Lung (tissue), 10 donors: ENCODE results near the gene GPR89A. TPM values are rescaled to one million over a fixed set of nuclear protein-coding genes. Genes with fewer than 3 reads are reported as not detected.
"Not testable (repeated sequence)": the region's sequence is repeated elsewhere in the genome, so short reads cannot be mapped to it uniquely, and the experiment has no call there.

Experiments
- ATAC-seq: fragments of 200-7000 bp; cut with Tn5 transposase; one replicate; pipeline ENCODE4 v1.9.1; 2020; ENCODE audit warnings: moderate number of reproducible peaks; ENCODE audit not compliant: insufficient read depth, low FRiP score
- DNase-seq, 3 donors: peaks; one replicate each; pipeline ENCODE4 v3.0.0-alpha.2; 2013 to 2017
- H3K27ac ChIP-seq, 2 donors: one replicate each; pipeline ENCODE4 v1.5.1; 2013; ENCODE audit warnings: mild to moderate bottlenecking in 2 of 2, moderate library complexity in 2 of 2, control low read depth in 1 of 2, inconsistent platforms in 1 of 2, low read depth in 1 of 2, low read length in 1 of 2
- H3K27me3 ChIP-seq, 3 donors: one replicate each; pipeline ENCODE4 v1.5.1; 2013; ENCODE audit warnings: low read length in 2 of 3; ENCODE audit not compliant: control insufficient read depth in 3 of 3, insufficient read depth in 3 of 3
- H3K36me3 ChIP-seq, 4 donors: one replicate each; pipeline ENCODE4 v1.5.1; 2013; ENCODE audit warnings: low read length in 4 of 4, mild to moderate bottlenecking in 1 of 4, moderate library complexity in 1 of 4; ENCODE audit not compliant: control insufficient read depth in 4 of 4, insufficient read depth in 4 of 4
- H3K4me1 ChIP-seq, 5 donors: one replicate each; pipeline ENCODE4 v1.5.1; 2013; ENCODE audit warnings: low read length in 5 of 5, mild to moderate bottlenecking in 2 of 5, moderate library complexity in 1 of 5; ENCODE audit not compliant: control insufficient read depth in 5 of 5, insufficient read depth in 5 of 5
- H3K4me3 ChIP-seq: one replicate; pipeline ENCODE4 v1.5.1; 2013; ENCODE audit warnings: mild to moderate bottlenecking, control low read depth, moderate library complexity
- H3K9ac ChIP-seq, 2 donors: one replicate each; pipeline ENCODE4 v1.5.1; 2013; ENCODE audit warnings: low read length in 2 of 2, control low read depth in 1 of 2; ENCODE audit not compliant: insufficient read depth in 1 of 2
- H3K9me3 ChIP-seq, 4 donors: one replicate each; pipeline ENCODE4 v1.5.1; 2013; ENCODE audit warnings: low read length in 3 of 4, mild to moderate bottlenecking in 1 of 4, moderate library complexity in 1 of 4; ENCODE audit not compliant: control insufficient read depth in 4 of 4, insufficient read depth in 3 of 4
- WGBS, 2 donors: extraction: QIAGEN DNeasy Blood & Tissue Kit; methylation state at CpG; one replicate each; pipeline ENCODE4 v1.1.7; 2013; 5-methylcytosine and 5-hydroxymethylcytosine counted together
- polyA plus RNA-seq, 2 donors: library from polyadenylated mRNA; stranded (reverse); fragments of 200-250 nt; gene quantifications; one replicate each; pipeline ENCODE4 v1.2.1, GENCODE V29; 2013
- total RNA-seq, 2 donors: library from RNA; depleted of rRNA in 1 of 2; stranded (reverse); fragments of >200 nt in 1 of 2; gene quantifications; one replicate each; pipeline ENCODE4 v1.2.1, GENCODE V29; 2014 to 2021
- donor health status: Bipolar disorder and iron deficiency.
- donor health status: healthy.
- donor health status: DM: yes; HTN: yes; CAD: no.

GPR89A gene
- total and polyA plus RNA-seq, 4 donors = 11.0 to 31.1 (median 14.2) TPM

- not testable (repeated sequence) for ATAC-seq, H3K27me3 ChIP-seq, H3K9ac ChIP-seq, H3K4me3 ChIP-seq, H3K4me1 ChIP-seq, H3K27ac ChIP-seq, DNase-seq, H3K9me3 ChIP-seq, H3K36me3 ChIP-seq
- WGBS, 2 donors = no CpG with 5 or more reads among the region's 1 CpG
Measured at GRCh38 chr1:145643990-145644389, 36.2 kb downstream of the GPR89A start.

- WGBS, 2 donors = 92 to 95% methylated on average over 4 to 5 of the region's 7 CpGs
- H3K4me3 ChIP-seq, H3K4me1 ChIP-seq, H3K9me3 ChIP-seq, H3K36me3 ChIP-seq, H3K27me3 ChIP-seq, H3K9ac ChIP-seq, H3K27ac ChIP-seq, ATAC-seq, DNase-seq: not testable (repeated sequence)
Measured at GRCh38 chr1:145656245-145656943, 48.6 kb downstream of the GPR89A start.

GRCh38 chr1:145662502-145662901 is 54.7 kb downstream of the GPR89A start:
- not testable (repeated sequence) for ATAC-seq

GRCh38 chr1:145665015-145665414 is 57.2 kb downstream of the GPR89A start:
- H3K4me3 ChIP-seq, ATAC-seq, H3K9ac ChIP-seq, H3K4me1 ChIP-seq, H3K27me3 ChIP-seq, DNase-seq, H3K9me3 ChIP-seq, H3K27ac ChIP-seq, H3K36me3 ChIP-seq: not testable (repeated sequence)
- 72 to 77% methylated on average over 4 of the region's 4 CpGs for WGBS, 2 donors

More at GRCh38 chr1:145662502-145662901, 54.7 kb downstream of the GPR89A start:
- not testable (repeated sequence) for H3K9me3 ChIP-seq, H3K27me3 ChIP-seq, H3K9ac ChIP-seq, H3K36me3 ChIP-seq, H3K4me3 ChIP-seq, DNase-seq, H3K4me1 ChIP-seq, H3K27ac ChIP-seq
- 70 to 89% methylated on average over 2 of the region's 2 CpGs for WGBS, 2 donors

GRCh38 chr1:145670995-145671745 is 63.4 kb downstream of the GPR89A start:
- not testable (repeated sequence) for H3K36me3 ChIP-seq, H3K27ac ChIP-seq, H3K9me3 ChIP-seq, H3K27me3 ChIP-seq, H3K4me1 ChIP-seq, H3K4me3 ChIP-seq, DNase-seq, H3K9ac ChIP-seq, ATAC-seq
- WGBS, 2 donors = 71 to 100% methylated on average over 1 of the region's 3 CpGs

GRCh38 chr1:145673217-145673616 is 65.4 kb downstream of the GPR89A start:
- ATAC-seq, H3K4me3 ChIP-seq, H3K36me3 ChIP-seq, H3K9ac ChIP-seq, DNase-seq, H3K4me1 ChIP-seq, H3K27me3 ChIP-seq, H3K9me3 ChIP-seq, H3K27ac ChIP-seq: not testable (repeated sequence)
- no CpG with 5 or more reads among the region's 1 CpG for whole genome bisulfite sequencing, 2 donors

GRCh38 chr1:145684858-145685257 is 77.1 kb downstream of the GPR89A start:
- H3K4me1 ChIP-seq, ATAC-seq, H3K36me3 ChIP-seq, H3K9ac ChIP-seq, H3K4me3 ChIP-seq, H3K27me3 ChIP-seq, DNase-seq, H3K9me3 ChIP-seq, H3K27ac ChIP-seq: not testable (repeated sequence)
- WGBS, 2 donors = 91% methylated on average over 2 of the region's 3 CpGs

GRCh38 chr1:145686078-145686477 is 78.3 kb downstream of the GPR89A start:
- WGBS, 2 donors = 58% methylated on average over 1 of the region's 1 CpG; no CpG with 5 or more reads in 1 of the 2 donors
- not testable (repeated sequence) for DNase-seq, H3K36me3 ChIP-seq, ATAC-seq, H3K9ac ChIP-seq, H3K9me3 ChIP-seq, H3K27ac ChIP-seq, H3K4me3 ChIP-seq, H3K27me3 ChIP-seq, H3K4me1 ChIP-seq
